HEK293 (cell line): Measurements from ENCODE around the gene MYOM3.

Source experiments
- BCL11B ChIP-seq: fragments of 450-650 bp; formaldehyde crosslinking; IDR thresholded peaks from 2 replicates; pipeline ENCODE4 v1.5.1; 2016; ENCODE audit warnings: low read depth, missing biosample characterization, missing genetic modification characterization
- GLIS2 ChIP-seq: fragments of 450-650 bp; formaldehyde crosslinking; IDR thresholded peaks from 2 replicates; pipeline ENCODE4 v1.5.1; 2016; ENCODE audit warnings: missing biosample characterization, missing genetic modification characterization
- HOXC10 ChIP-seq: sonication (generic); formaldehyde crosslinking; IDR thresholded peaks from 2 replicates; pipeline ENCODE4 v1.8.1; 2023; ENCODE audit warnings: mild to moderate bottlenecking, missing genetic modification reagents
- HOXD13 ChIP-seq: sonication (generic); formaldehyde crosslinking; IDR thresholded peaks from 2 replicates; pipeline ENCODE4 v1.8.0; 2022; ENCODE audit warnings: missing genetic modification reagents, borderline replicate concordance
- KLF16 ChIP-seq: fragments of 450-650 bp; formaldehyde crosslinking; IDR thresholded peaks from 2 replicates; pipeline ENCODE4 v1.5.1; 2017; ENCODE audit warnings: missing biosample characterization, missing genetic modification characterization
- SCRT2 ChIP-seq: fragments of 450-650 bp; formaldehyde crosslinking; IDR thresholded peaks from 2 replicates; pipeline ENCODE4 v1.5.1; 2016; ENCODE audit warnings: missing biosample characterization, missing genetic modification characterization
- ZFP69B ChIP-seq: fragments of 450-650 bp; formaldehyde crosslinking; IDR thresholded peaks from 2 replicates; pipeline ENCODE4 v1.5.1; 2016; ENCODE audit warnings: missing biosample characterization, missing genetic modification characterization
- ZNF121 ChIP-seq: fragments of 450-650 bp; formaldehyde crosslinking; IDR thresholded peaks from 2 replicates; pipeline ENCODE4 v1.5.1; 2016; ENCODE audit warnings: missing biosample characterization, missing genetic modification characterization
- ZNF138 ChIP-seq: fragments of 450-650 bp; formaldehyde crosslinking; IDR thresholded peaks from 2 replicates; pipeline ENCODE4 v1.5.1; 2016; ENCODE audit warnings: missing biosample characterization, missing genetic modification characterization, borderline replicate concordance
- ZNF214 ChIP-seq: fragments of 450-650 bp; formaldehyde crosslinking; IDR thresholded peaks from 2 replicates; pipeline ENCODE4 v1.5.1; 2017; ENCODE audit warnings: missing biosample characterization, mild to moderate bottlenecking, missing genetic modification characterization, borderline replicate concordance
- ZNF274 ChIP-seq, 2 experiments: fragments of 200-500 bp in 1 of 2; fragments of 450-650 bp in 1 of 2; sonication (Bioruptor generic) in 1 of 2; formaldehyde crosslinking in 1 of 2; IDR thresholded peaks; 2 replicates each; pipeline versions ENCODE4 v1.5.1 to v1.6.1; 2014 to 2016; ENCODE audit warnings: borderline replicate concordance in 1 of 2, inconsistent platforms in 1 of 2, low read length in 1 of 2, missing biosample characterization in 1 of 2, missing genetic modification characterization in 1 of 2
- ZNF354C ChIP-seq: fragments of 450-650 bp; formaldehyde crosslinking; IDR thresholded peaks from 2 replicates; pipeline ENCODE4 v1.5.1; 2016; ENCODE audit warnings: missing biosample characterization, missing genetic modification characterization, low read depth, borderline replicate concordance
- ZNF366 ChIP-seq: fragments of 450-650 bp; formaldehyde crosslinking; conservative IDR thresholded peaks from 2 replicates; pipeline ENCODE4 v1.5.1; 2016; ENCODE audit warnings: missing biosample characterization, missing genetic modification characterization
- ZNF433 ChIP-seq: fragments of 450-650 bp; formaldehyde crosslinking; IDR thresholded peaks from 2 replicates; pipeline ENCODE4 v1.5.1; 2016; ENCODE audit warnings: missing biosample characterization, missing genetic modification characterization, low read depth
- ZNF600 ChIP-seq: fragments of 450-650 bp; formaldehyde crosslinking; IDR thresholded peaks from 2 replicates; pipeline ENCODE4 v1.5.1; 2016; ENCODE audit warnings: missing biosample characterization, missing genetic modification characterization
- ZNF623 ChIP-seq: fragments of 450-650 bp; formaldehyde crosslinking; IDR thresholded peaks from 2 replicates; pipeline ENCODE4 v1.5.1; 2016; ENCODE audit warnings: missing biosample characterization, missing genetic modification characterization
- ZNF701 ChIP-seq: fragments of 450-650 bp; formaldehyde crosslinking; IDR thresholded peaks from 2 replicates; pipeline ENCODE4 v1.5.1; 2016; ENCODE audit warnings: missing biosample characterization, missing genetic modification characterization
- ZNF76 ChIP-seq: fragments of 450-650 bp; formaldehyde crosslinking; IDR thresholded peaks from 2 replicates; pipeline ENCODE4; 2016; ENCODE audit warnings: low read depth, missing biosample characterization, missing genetic modification characterization, borderline replicate concordance
- ZNF830 ChIP-seq: fragments of 450-650 bp; IDR thresholded peaks from 2 replicates; pipeline ENCODE4 v1.5.0; 2018; ENCODE audit warnings: missing biosample characterization, missing genetic modification characterization, low read depth, mild to moderate bottlenecking, moderate library complexity
- ZNF843 ChIP-seq: fragments of 450-650 bp; formaldehyde crosslinking; IDR thresholded peaks from 2 replicates; pipeline ENCODE4 v1.5.1; 2016; ENCODE audit warnings: missing biosample characterization, missing genetic modification characterization
- TF ChIP-seq, protein P1 (sequence below): fragments of 450-650 bp; formaldehyde crosslinking; IDR thresholded peaks from 2 replicates; pipeline ENCODE4 v1.5.1; 2016; ENCODE audit warnings: missing biosample characterization, missing genetic modification characterization
- TF ChIP-seq, protein P2 (sequence below): fragments of 450-650 bp; formaldehyde crosslinking; IDR thresholded peaks from 2 replicates; pipeline ENCODE4 v1.5.1; 2016; ENCODE audit warnings: missing biosample characterization, missing genetic modification characterization, borderline replicate concordance
- TF ChIP-seq, protein P3 (sequence below): fragments of 450-650 bp; formaldehyde crosslinking; IDR thresholded peaks from 2 replicates; pipeline ENCODE4 v1.5.1; 2016; ENCODE audit warnings: missing biosample characterization, missing genetic modification characterization
- TF ChIP-seq, protein P4 (sequence below): fragments of 450-650 bp; formaldehyde crosslinking; IDR thresholded peaks from 2 replicates; pipeline ENCODE4 v1.5.1; 2016; ENCODE audit warnings: missing biosample characterization, missing genetic modification characterization, low read depth
- TF ChIP-seq, protein P5 (sequence below): fragments of 450-650 bp; formaldehyde crosslinking; IDR thresholded peaks from 2 replicates; pipeline ENCODE4 v1.5.1; 2016; ENCODE audit warnings: missing biosample characterization, missing genetic modification characterization

Gene MYOM3

DNA sequence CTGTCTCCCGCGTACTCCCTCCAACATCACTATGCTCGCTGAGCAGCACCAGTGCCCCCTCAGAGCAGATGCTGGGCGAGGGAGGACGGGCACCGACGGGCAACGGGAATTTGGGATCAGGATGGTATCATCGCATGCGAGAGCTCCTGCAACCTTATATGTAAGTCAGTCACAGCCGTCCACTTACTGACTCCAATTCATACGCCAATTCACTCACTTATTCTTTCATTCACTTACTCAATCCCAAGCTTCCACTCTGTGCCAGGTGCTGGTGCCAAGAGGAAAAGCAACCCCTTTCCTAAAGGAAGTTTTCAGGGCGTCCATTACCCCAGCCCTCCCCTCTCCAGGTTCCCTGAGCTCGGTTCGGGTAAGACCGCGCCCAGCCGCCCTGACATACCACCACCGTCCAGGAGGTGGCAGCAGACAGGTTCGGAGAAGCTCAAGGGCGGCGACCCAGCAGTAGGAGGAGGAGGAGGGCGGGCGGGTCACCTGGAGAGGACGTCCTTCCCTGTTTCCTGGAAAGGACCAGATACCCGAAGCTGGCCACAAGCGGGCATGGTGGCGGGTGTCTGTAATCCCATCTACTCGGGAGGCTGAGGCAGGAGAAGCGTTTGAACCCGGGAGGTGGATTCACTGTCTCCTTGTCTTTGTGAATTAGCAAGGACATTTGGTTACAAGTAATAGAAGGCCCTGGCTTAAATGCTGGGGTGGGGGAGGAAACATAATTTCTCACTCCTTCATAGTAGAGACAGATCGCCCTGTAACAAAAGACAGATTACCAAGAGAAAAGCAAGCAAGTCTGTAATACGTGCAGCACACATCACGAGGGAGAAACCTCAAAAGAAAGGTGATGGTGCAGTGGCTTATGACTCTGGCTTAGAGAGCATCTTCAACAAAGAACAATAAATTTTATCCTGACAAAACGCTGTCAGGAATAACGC is 38.6 kb upstream of the MYOM3 start (continued):
- TF ChIP-seq BCL11B (no peak), ZNF138 (tag by site-specific recombination) (no peak), ZNF76 (tag by site-specific recombination) (no peak), ZNF354C (no peak), ZNF214 (no peak), ZNF433 (no peak), ZNF121 (no peak), SCRT2 (no peak), HOXC10 (CRISPR knock-in tag) (no peak), ZNF274 (IDR thresholded peaks at IDR 0.05; ENCODE audit: low read length) (no peak), ZNF274 (tag by site-specific recombination; IDR thresholded peaks at IDR 0.05; ENCODE audit: borderline replicate concordance) (no peak), KLF16 (tag by site-specific recombination) (no peak; the same call in 1 of the 2 replicates), ZNF366 (tag by site-specific recombination) (no peak), GLIS2 (tag by site-specific recombination) (no peak), ZNF830 (tag by site-specific recombination) (no peak), ZFP69B (tag by site-specific recombination) (no peak), ZNF600 (tag by site-specific recombination) (no peak), HOXD13 (no peak), ZNF843 (no peak), ZNF623 (tag by site-specific recombination) (no peak), ZNF701 (tag by site-specific recombination) (no peak)
- TF ChIP-seq, protein P1, sequence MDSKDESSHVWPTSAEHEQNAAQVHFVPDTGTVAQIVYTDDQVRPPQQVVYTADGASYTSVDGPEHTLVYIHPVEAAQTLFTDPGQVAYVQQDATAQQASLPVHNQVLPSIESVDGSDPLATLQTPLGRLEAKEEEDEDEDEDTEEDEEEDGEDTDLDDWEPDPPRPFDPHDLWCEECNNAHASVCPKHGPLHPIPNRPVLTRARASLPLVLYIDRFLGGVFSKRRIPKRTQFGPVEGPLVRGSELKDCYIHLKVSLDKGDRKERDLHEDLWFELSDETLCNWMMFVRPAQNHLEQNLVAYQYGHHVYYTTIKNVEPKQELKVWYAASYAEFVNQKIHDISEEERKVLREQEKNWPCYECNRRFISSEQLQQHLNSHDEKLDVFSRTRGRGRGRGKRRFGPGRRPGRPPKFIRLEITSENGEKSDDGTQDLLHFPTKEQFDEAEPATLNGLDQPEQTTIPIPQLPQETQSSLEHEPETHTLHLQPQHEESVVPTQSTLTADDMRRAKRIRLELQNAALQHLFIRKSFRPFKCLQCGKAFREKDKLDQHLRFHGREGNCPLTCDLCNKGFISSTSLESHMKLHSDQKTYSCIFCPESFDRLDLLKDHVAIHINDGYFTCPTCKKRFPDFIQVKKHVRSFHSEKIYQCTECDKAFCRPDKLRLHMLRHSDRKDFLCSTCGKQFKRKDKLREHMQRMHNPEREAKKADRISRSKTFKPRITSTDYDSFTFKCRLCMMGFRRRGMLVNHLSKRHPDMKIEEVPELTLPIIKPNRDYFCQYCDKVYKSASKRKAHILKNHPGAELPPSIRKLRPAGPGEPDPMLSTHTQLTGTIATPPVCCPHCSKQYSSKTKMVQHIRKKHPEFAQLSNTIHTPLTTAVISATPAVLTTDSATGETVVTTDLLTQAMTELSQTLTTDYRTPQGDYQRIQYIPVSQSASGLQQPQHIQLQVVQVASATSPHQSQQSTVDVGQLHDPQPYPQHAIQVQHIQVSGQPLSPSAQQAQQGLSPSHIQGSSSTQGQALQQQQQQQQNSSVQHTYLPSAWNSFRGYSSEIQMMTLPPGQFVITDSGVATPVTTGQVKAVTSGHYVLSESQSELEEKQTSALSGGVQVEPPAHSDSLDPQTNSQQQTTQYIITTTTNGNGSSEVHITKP (tag by site-specific recombination) = peak; percentile 52; the same call in 1 of the 2 replicates
- TF ChIP-seq, protein P2, sequence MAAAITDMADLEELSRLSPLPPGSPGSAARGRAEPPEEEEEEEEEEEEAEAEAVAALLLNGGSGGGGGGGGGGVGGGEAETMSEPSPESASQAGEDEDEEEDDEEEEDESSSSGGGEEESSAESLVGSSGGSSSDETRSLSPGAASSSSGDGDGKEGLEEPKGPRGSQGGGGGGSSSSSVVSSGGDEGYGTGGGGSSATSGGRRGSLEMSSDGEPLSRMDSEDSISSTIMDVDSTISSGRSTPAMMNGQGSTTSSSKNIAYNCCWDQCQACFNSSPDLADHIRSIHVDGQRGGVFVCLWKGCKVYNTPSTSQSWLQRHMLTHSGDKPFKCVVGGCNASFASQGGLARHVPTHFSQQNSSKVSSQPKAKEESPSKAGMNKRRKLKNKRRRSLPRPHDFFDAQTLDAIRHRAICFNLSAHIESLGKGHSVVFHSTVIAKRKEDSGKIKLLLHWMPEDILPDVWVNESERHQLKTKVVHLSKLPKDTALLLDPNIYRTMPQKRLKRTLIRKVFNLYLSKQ = no peak
- TF ChIP-seq, protein P3, sequence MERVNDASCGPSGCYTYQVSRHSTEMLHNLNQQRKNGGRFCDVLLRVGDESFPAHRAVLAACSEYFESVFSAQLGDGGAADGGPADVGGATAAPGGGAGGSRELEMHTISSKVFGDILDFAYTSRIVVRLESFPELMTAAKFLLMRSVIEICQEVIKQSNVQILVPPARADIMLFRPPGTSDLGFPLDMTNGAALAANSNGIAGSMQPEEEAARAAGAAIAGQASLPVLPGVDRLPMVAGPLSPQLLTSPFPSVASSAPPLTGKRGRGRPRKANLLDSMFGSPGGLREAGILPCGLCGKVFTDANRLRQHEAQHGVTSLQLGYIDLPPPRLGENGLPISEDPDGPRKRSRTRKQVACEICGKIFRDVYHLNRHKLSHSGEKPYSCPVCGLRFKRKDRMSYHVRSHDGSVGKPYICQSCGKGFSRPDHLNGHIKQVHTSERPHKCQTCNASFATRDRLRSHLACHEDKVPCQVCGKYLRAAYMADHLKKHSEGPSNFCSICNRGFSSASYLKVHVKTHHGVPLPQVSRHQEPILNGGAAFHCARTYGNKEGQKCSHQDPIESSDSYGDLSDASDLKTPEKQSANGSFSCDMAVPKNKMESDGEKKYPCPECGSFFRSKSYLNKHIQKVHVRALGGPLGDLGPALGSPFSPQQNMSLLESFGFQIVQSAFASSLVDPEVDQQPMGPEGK (tag by site-specific recombination) = peak; percentile 31; the same call in 1 of the 2 replicates
- TF ChIP-seq, protein P4, sequence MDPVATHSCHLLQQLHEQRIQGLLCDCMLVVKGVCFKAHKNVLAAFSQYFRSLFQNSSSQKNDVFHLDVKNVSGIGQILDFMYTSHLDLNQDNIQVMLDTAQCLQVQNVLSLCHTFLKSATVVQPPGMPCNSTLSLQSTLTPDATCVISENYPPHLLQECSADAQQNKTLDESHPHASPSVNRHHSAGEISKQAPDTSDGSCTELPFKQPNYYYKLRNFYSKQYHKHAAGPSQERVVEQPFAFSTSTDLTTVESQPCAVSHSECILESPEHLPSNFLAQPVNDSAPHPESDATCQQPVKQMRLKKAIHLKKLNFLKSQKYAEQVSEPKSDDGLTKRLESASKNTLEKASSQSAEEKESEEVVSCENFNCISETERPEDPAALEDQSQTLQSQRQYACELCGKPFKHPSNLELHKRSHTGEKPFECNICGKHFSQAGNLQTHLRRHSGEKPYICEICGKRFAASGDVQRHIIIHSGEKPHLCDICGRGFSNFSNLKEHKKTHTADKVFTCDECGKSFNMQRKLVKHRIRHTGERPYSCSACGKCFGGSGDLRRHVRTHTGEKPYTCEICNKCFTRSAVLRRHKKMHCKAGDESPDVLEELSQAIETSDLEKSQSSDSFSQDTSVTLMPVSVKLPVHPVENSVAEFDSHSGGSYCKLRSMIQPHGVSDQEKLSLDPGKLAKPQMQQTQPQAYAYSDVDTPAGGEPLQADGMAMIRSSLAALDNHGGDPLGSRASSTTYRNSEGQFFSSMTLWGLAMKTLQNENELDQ (tag by site-specific recombination) = no peak
- TF ChIP-seq, protein P5, sequence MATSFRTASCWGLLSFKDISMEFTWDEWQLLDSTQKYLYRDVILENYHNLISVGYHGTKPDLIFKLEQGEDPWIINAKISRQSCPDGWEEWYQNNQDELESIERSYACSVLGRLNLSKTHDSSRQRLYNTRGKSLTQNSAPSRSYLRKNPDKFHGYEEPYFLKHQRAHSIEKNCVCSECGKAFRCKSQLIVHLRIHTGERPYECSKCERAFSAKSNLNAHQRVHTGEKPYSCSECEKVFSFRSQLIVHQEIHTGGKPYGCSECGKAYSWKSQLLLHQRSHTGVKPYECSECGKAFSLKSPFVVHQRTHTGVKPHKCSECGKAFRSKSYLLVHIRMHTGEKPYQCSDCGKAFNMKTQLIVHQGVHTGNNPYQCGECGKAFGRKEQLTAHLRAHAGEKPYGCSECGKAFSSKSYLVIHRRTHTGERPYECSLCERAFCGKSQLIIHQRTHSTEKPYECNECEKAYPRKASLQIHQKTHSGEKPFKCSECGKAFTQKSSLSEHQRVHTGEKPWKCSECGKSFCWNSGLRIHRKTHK = no peak
